Measurements from ENCODE around the gene THADA. TPM values are rescaled to one million over a fixed set of nuclear protein-coding genes. Genes with fewer than 3 reads are reported as not detected.

The THADA gene
- total RNA-seq, 1 donor, result 39.4 TPM

DNA sequence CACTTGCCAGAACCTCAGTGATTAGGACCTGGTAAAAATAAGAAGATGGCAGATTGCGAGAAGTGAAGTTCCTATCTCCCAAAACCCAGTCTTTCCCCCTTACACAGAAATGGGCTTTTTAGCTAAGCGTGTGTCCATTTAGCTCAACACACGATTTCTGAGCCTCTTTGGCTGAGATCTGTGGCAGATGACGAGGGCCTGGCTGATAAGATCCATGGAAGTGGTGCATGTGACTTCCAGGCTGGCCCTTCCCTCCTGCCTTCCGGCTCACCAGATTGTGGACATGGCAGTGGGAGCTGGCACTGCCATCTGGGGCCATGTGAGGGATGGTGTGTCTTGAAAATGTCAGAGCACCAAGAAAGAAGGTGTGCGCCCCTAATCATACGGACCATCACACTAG is 328.5 kb downstream of the THADA start:
- no peaks in the 10 kb centered on the region for H3K9me3 ChIP-seq (ENCODE audit: low read depth, low read length)
- TF ChIP-seq, protein P1, sequence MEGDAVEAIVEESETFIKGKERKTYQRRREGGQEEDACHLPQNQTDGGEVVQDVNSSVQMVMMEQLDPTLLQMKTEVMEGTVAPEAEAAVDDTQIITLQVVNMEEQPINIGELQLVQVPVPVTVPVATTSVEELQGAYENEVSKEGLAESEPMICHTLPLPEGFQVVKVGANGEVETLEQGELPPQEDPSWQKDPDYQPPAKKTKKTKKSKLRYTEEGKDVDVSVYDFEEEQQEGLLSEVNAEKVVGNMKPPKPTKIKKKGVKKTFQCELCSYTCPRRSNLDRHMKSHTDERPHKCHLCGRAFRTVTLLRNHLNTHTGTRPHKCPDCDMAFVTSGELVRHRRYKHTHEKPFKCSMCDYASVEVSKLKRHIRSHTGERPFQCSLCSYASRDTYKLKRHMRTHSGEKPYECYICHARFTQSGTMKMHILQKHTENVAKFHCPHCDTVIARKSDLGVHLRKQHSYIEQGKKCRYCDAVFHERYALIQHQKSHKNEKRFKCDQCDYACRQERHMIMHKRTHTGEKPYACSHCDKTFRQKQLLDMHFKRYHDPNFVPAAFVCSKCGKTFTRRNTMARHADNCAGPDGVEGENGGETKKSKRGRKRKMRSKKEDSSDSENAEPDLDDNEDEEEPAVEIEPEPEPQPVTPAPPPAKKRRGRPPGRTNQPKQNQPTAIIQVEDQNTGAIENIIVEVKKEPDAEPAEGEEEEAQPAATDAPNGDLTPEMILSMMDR (IDR thresholded peaks at IDR 0.05; ENCODE audit: extremely low read depth, low read depth, low read length), result no peak
- no peak overlapping the region for H2AFZ ChIP-seq (ENCODE audit: low read length)
- H3K27ac ChIP-seq (ENCODE audit: low read depth, low read length), result no peak overlapping the region
- H3K27me3 ChIP-seq (ENCODE audit: insufficient read depth, low read length), result no peaks in the 10 kb centered on the region
- peaks cover 4% of the 10 kb centered on the region for H4K20me1 ChIP-seq (ENCODE audit: insufficient read depth, low read length)
- H3K79me2 ChIP-seq (ENCODE audit: insufficient read depth, low read length), result no peaks in the 10 kb centered on the region
- H3K36me3 ChIP-seq (ENCODE audit: insufficient read depth, low read length), result no peaks in the 10 kb centered on the region
- H3K4me2 ChIP-seq (ENCODE audit: insufficient read depth, low read length), result no peak overlapping the region
- no peak overlapping the region for H3K4me3 ChIP-seq (ENCODE audit: insufficient read depth, low read length)
- peaks cover 31% of the 10 kb centered on the region for H3K4me1 ChIP-seq (ENCODE audit: insufficient read depth, low read length)
- DNase-seq (ENCODE audit: insufficient read length, low spot score, missing footprints), result no peak

DNA sequence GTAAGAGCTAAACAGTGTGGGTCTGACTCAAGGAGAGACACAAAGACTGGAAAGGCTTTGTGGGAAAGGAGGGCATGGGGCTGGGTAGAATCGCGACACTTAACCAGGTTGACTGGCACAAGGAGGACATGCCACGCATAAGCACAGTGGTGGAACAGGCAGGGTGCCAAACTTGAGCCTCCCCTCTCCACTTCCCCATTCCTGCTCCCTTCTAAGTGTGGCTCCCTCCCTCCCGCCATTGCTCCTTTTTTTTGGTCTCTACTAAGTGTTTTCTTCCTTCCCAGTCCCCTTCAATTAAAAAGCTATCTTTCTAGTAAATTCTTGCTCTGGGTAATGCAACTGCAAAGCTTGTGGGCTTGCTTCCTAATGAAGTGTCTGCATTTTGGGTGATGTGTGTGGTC is 329.1 kb downstream of the THADA start:
- peaks cover 4% of the 10 kb centered on the region for H4K20me1 ChIP-seq (ENCODE audit: insufficient read depth, low read length)
- no peak for DNase-seq (ENCODE audit: insufficient read length, low spot score, missing footprints)

DNA sequence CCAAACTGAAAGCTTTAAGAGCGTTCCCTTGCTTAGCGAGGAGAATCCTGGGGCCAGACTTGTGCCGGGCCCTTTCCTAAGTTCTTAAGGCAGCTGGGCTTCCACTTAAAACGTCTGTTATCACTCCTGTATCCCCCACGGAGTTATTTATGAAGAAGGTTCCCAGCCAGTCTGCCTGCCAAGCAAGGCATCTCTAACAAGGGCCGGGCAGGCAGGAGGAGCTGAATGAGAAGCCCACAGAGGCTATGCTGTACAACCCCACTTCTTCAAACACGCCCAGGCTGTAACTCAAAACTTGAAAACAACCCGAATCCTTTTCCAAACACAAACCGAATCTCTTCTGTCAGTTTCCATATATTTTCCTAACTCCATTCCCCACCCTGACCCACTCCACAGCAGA is 330.4 kb downstream of the THADA start:
- Histone ChIP-seq H2AFZ (ENCODE audit: low read length) (peak overlapping the region; percentile 34), H3K27me3 (ENCODE audit: insufficient read depth, low read length) (no peaks in the 10 kb centered on the region), H3K4me2 (ENCODE audit: insufficient read depth, low read length) (peak overlapping the region; percentile 6), H3K36me3 (ENCODE audit: insufficient read depth, low read length) (no peaks in the 10 kb centered on the region), H3K79me2 (ENCODE audit: insufficient read depth, low read length) (no peaks in the 10 kb centered on the region), H4K20me1 (ENCODE audit: insufficient read depth, low read length) (peaks cover 4% of the 10 kb centered on the region), H3K4me1 (ENCODE audit: insufficient read depth, low read length) (peaks cover 31% of the 10 kb centered on the region), H3K9me3 (ENCODE audit: low read depth, low read length) (no peaks in the 10 kb centered on the region), H3K4me3 (ENCODE audit: insufficient read depth, low read length) (no peak overlapping the region), H3K27ac (ENCODE audit: low read depth, low read length) (peak overlapping the region; percentile 38)
- TF ChIP-seq, protein P1 (IDR thresholded peaks at IDR 0.05; ENCODE audit: extremely low read depth, low read depth, low read length), result no peak
- DNase-seq (ENCODE audit: insufficient read length, low spot score, missing footprints), result peak; percentile 69

More for the DNA sequence above, 329.1 kb downstream of the THADA start:
- no peak overlapping the region for H3K27ac ChIP-seq (ENCODE audit: low read depth, low read length)
- no peaks in the 10 kb centered on the region for H3K36me3 ChIP-seq (ENCODE audit: insufficient read depth, low read length)
- no peaks in the 10 kb centered on the region for H3K79me2 ChIP-seq (ENCODE audit: insufficient read depth, low read length)
- no peak overlapping the region for H3K4me2 ChIP-seq (ENCODE audit: insufficient read depth, low read length)
- H3K27me3 ChIP-seq (ENCODE audit: insufficient read depth, low read length), result no peaks in the 10 kb centered on the region
- H3K9me3 ChIP-seq (ENCODE audit: low read depth, low read length), result no peaks in the 10 kb centered on the region
- no peak overlapping the region for H3K4me3 ChIP-seq (ENCODE audit: insufficient read depth, low read length)
- H2AFZ ChIP-seq (ENCODE audit: low read length), result no peak overlapping the region
- H3K4me1 ChIP-seq (ENCODE audit: insufficient read depth, low read length), result peaks cover 31% of the 10 kb centered on the region
- TF ChIP-seq, protein P1 (IDR thresholded peaks at IDR 0.05; ENCODE audit: extremely low read depth, low read depth, low read length), result no peak

DNA sequence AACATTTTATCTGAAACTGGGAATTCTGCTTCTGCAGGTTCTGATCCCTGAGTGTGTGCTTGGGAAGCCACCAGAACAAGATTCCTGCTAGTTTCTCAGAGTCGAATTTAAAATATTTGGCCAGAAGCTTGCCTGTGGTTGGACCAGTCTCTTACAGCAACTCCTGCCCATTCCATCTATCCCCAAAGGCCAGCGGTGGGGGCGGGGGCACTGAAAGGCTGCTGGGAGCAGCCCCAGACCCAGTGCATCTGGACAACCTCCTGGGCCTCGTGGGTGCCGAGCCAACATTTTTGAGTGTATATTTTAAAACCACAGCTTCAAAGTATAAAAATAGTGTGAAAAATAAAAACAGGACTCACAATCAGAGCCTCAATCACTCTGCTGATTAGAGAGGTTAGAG is 330.8 kb downstream of the THADA start:
- Histone ChIP-seq H4K20me1 (ENCODE audit: insufficient read depth, low read length) (peaks cover 4% of the 10 kb centered on the region), H2AFZ (ENCODE audit: low read length) (no peak overlapping the region), H3K4me3 (ENCODE audit: insufficient read depth, low read length) (no peak overlapping the region), H3K9me3 (ENCODE audit: low read depth, low read length) (no peaks in the 10 kb centered on the region), H3K27me3 (ENCODE audit: insufficient read depth, low read length) (no peaks in the 10 kb centered on the region), H3K27ac (ENCODE audit: low read depth, low read length) (peak overlapping the region; percentile 38), H3K79me2 (ENCODE audit: insufficient read depth, low read length) (no peaks in the 10 kb centered on the region), H3K4me1 (ENCODE audit: insufficient read depth, low read length) (peaks cover 29% of the 10 kb centered on the region), H3K36me3 (ENCODE audit: insufficient read depth, low read length) (no peaks in the 10 kb centered on the region), H3K4me2 (ENCODE audit: insufficient read depth, low read length) (peak overlapping the region; percentile 6)
- TF ChIP-seq, protein P1 (IDR thresholded peaks at IDR 0.05; ENCODE audit: extremely low read depth, low read depth, low read length), result no peak
- DNase-seq (ENCODE audit: insufficient read length, low spot score, missing footprints), result no peak

Measured in osteoblast (primary cell).